Esophagus muscularis mucosa (tissue), 3 donors: ENCODE results near the gene ZNF438.

Experiments
- CTCF ChIP-seq, 3 experiments: fragments of 200-600 bp in 2 of 3; fragments of 450-650 bp in 1 of 3; sonication (generic) in 2 of 3; IDR thresholded peaks; one replicate each; pipeline ENCODE4 v1.5.1; 2017 to 2019; ENCODE audit warnings: antibody characterized with exemption in 3 of 3, mild to moderate bottlenecking in 2 of 3, moderate library complexity in 1 of 3
- POLR2AphosphoS5 ChIP-seq, 2 donors: sonication (generic); formaldehyde crosslinking; IDR thresholded peaks; one replicate each; pipeline ENCODE4 v1.6.1; 2017; ENCODE audit warnings: antibody characterized with exemption in 2 of 2

- peak; percentile 50 to 70 for TF ChIP-seq POLR2AphosphoS5 (IDR thresholded peaks at IDR 0.05)
- no peak for TF ChIP-seq CTCF (IDR thresholded peaks at IDR 0.05)
Observed at GRCh38 chr10:30803892-30804322, 227.8 kb downstream of the ZNF438 start.
